ENCODE measurements around the gene SPRED2.

GRCh38 chr2:65421432-65421748, 11.0 kb downstream of the SPRED2 start:
- TF ChIP-seq POLR2A (IDR thresholded peaks at IDR 0.05; ENCODE audit: low read depth, low read length) (no peak), POLR2AphosphoS5 (IDR thresholded peaks at IDR 0.05; ENCODE audit: low read depth, low read length) (no peak), TAF1 (IDR thresholded peaks at IDR 0.05; ENCODE audit: borderline replicate concordance, low read depth, low read length) (no peak)
